ENCODE data around the gene PTGER4.

GRCh38 chr5:40666657-40667056, 13.1 kb upstream of the PTGER4 start:
- TF ChIP-seq, protein P1, sequence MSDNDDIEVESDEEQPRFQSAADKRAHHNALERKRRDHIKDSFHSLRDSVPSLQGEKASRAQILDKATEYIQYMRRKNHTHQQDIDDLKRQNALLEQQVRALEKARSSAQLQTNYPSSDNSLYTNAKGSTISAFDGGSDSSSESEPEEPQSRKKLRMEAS (IDR thresholded peaks at IDR 0.05): no peak
- TF ChIP-seq POLR2A (IDR thresholded peaks at IDR 0.05; ENCODE audit: control extremely low read depth in 1 of 2, low read depth in 2 of 2, low read length in 2 of 2): no peak
- no peak for TF ChIP-seq EP300 (IDR thresholded peaks at IDR 0.05; ENCODE audit: borderline replicate concordance in 1 of 2, low read depth in 2 of 2, low read length in 2 of 2)
- TF ChIP-seq JUN (IDR thresholded peaks at IDR 0.05; ENCODE audit: low read depth, low read length): no peak
- no peak for TF ChIP-seq CTCF (IDR thresholded peaks at IDR 0.05; ENCODE audit: control extremely low read depth in 1 of 3, insufficient read depth in 1 of 3, low read depth in 1 of 3, low read length in 3 of 3)
- no peak for TF ChIP-seq KDM5A (IDR thresholded peaks at IDR 0.05; ENCODE audit: low read length)
- TF ChIP-seq GABPA (IDR thresholded peaks at IDR 0.05; ENCODE audit: borderline replicate concordance, insufficient read depth, low read length): no peak
- no peak for TF ChIP-seq TCF12 (IDR thresholded peaks at IDR 0.05; ENCODE audit: low read depth, low read length)
